Epithelial cell of prostate (primary cell): ENCODE results near the gene MEI1.
"Not testable (repeated sequence)": the region's sequence is repeated elsewhere in the genome, so short reads cannot be mapped to it uniquely, and the experiment has no call there.

Experiments used
- DNase-seq: peaks from one replicate; pipeline ENCODE4 v3.0.0-alpha.2; 2011; ENCODE audit warnings: low read depth, low spot score
- H3K27ac ChIP-seq: fragments of 450-650 bp; 2 replicates; pipeline ENCODE4 v1.5.1; 2017; ENCODE audit warnings: mild to moderate bottlenecking

Gene MEI1

GRCh38 chr22:41699264-41700107, at the start of gene MEI1:
MEI1 (plus strand) TSS chr22:41699503; CDS start chr22:41699539, 36 bp downstream.
- H3K27ac ChIP-seq, result no peak within 1 kb of the TSS
- no peak for DNase-seq

- DNase-seq, result no peak
- H3K27ac ChIP-seq, result no peak overlapping the region
Observed at GRCh38 chr22:41650229-41650628, 49.1 kb upstream of the MEI1 start.

GRCh38 chr22:41650821-41651220, 48.5 kb upstream of the MEI1 start:
- no peak overlapping the region for H3K27ac ChIP-seq
- no peak for DNase-seq

GRCh38 chr22:41654322-41654721, 45.0 kb upstream of the MEI1 start:
- no peak for DNase-seq

GRCh38 chr22:41656556-41656955, 42.7 kb upstream of the MEI1 start:
- H3K27ac ChIP-seq, result no peak overlapping the region
- no peak for DNase-seq

More at GRCh38 chr22:41654322-41654721, 45.0 kb upstream of the MEI1 start:
- H3K27ac ChIP-seq, result no peak overlapping the region

GRCh38 chr22:41657709-41658108, 41.6 kb upstream of the MEI1 start:
- no peak for DNase-seq
- no peak overlapping the region for H3K27ac ChIP-seq

GRCh38 chr22:41658869-41659268, 40.4 kb upstream of the MEI1 start:
- no peak overlapping the region for H3K27ac ChIP-seq
- no peak for DNase-seq

- H3K27ac ChIP-seq, result no peak overlapping the region
- no peak for DNase-seq
Observed at GRCh38 chr22:41659941-41660340, 39.4 kb upstream of the MEI1 start.

- H3K27ac ChIP-seq, result no peak overlapping the region
- DNase-seq, result no peak
Observed at GRCh38 chr22:41660416-41660815, 38.9 kb upstream of the MEI1 start.

- no peak overlapping the region for H3K27ac ChIP-seq
- no peak for DNase-seq
Observed at GRCh38 chr22:41661088-41661487, 38.2 kb upstream of the MEI1 start.

GRCh38 chr22:41661713-41662112, 37.6 kb upstream of the MEI1 start:
- DNase-seq, result no peak
- H3K27ac ChIP-seq, result no peak overlapping the region

GRCh38 chr22:41663594-41663993, 35.7 kb upstream of the MEI1 start:
- peak overlapping the region; percentile 65 for H3K27ac ChIP-seq
- not testable (repeated sequence) for DNase-seq

- H3K27ac ChIP-seq, result peak overlapping the region; percentile 65
- no peak for DNase-seq
Observed at GRCh38 chr22:41664490-41664889, 34.8 kb upstream of the MEI1 start.

GRCh38 chr22:41664951-41665350, 34.4 kb upstream of the MEI1 start:
- peak overlapping the region; percentile 65 for H3K27ac ChIP-seq
- DNase-seq, result no peak

GRCh38 chr22:41668971-41669911, 30.1 kb upstream of the MEI1 start:
- H3K27ac ChIP-seq, result peak overlapping the region; percentile 99
- DNase-seq, result no peak

- peak; percentile 62 for DNase-seq
- H3K27ac ChIP-seq, result peak overlapping the region; percentile 68
Observed at GRCh38 chr22:41672096-41672495, 27.2 kb upstream of the MEI1 start.

- peak overlapping the region; percentile 68 for H3K27ac ChIP-seq
- no peak for DNase-seq
Observed at GRCh38 chr22:41672780-41673509, 26.4 kb upstream of the MEI1 start.

- H3K27ac ChIP-seq, result no peak overlapping the region
- no peak for DNase-seq
Observed at GRCh38 chr22:41674846-41675340, 24.4 kb upstream of the MEI1 start.

- DNase-seq, result no peak
- H3K27ac ChIP-seq, result no peak overlapping the region
Observed at GRCh38 chr22:41676134-41676533, 23.2 kb upstream of the MEI1 start.

- peak overlapping the region; percentile 78 for H3K27ac ChIP-seq
- DNase-seq, result no peak
Observed at GRCh38 chr22:41681616-41682015, 17.7 kb upstream of the MEI1 start.
